ENCODE measurements around the gene SOX30. TPM values are rescaled to one million over a fixed set of nuclear protein-coding genes. Genes with fewer than 3 reads are reported as not detected.
"Not testable (repeated sequence)": the region's sequence is repeated elsewhere in the genome, so short reads cannot be mapped to it uniquely, and the experiment has no call there.

SOX30 gene
- total RNA-seq, 1 donor, result 0.09 TPM

GRCh38 chr5:157682257-157682656, 30.0 kb upstream of the SOX30 start:
- no peak for DNase-seq (ENCODE audit: low read depth)
- no peak overlapping the region for H3K4me3 ChIP-seq (ENCODE audit: low read depth, low read length)
- TF ChIP-seq, protein P1, sequence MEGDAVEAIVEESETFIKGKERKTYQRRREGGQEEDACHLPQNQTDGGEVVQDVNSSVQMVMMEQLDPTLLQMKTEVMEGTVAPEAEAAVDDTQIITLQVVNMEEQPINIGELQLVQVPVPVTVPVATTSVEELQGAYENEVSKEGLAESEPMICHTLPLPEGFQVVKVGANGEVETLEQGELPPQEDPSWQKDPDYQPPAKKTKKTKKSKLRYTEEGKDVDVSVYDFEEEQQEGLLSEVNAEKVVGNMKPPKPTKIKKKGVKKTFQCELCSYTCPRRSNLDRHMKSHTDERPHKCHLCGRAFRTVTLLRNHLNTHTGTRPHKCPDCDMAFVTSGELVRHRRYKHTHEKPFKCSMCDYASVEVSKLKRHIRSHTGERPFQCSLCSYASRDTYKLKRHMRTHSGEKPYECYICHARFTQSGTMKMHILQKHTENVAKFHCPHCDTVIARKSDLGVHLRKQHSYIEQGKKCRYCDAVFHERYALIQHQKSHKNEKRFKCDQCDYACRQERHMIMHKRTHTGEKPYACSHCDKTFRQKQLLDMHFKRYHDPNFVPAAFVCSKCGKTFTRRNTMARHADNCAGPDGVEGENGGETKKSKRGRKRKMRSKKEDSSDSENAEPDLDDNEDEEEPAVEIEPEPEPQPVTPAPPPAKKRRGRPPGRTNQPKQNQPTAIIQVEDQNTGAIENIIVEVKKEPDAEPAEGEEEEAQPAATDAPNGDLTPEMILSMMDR (IDR thresholded peaks at IDR 0.05; ENCODE audit: insufficient read depth, low read length), result no peak

- no peak for DNase-seq (ENCODE audit: low read depth)
- TF ChIP-seq, protein P1 (IDR thresholded peaks at IDR 0.05; ENCODE audit: insufficient read depth, low read length), result no peak
- H3K4me3 ChIP-seq (ENCODE audit: low read depth, low read length), result no peak overlapping the region
Measured at GRCh38 chr5:157681048-157681447, 28.8 kb upstream of the SOX30 start.

GRCh38 chr5:157680239-157680638, 28.0 kb upstream of the SOX30 start:
- DNase-seq (ENCODE audit: low read depth), result no peak
- TF ChIP-seq, protein P1 (IDR thresholded peaks at IDR 0.05; ENCODE audit: insufficient read depth, low read length), result no peak
- H3K4me3 ChIP-seq (ENCODE audit: low read depth, low read length), result no peak overlapping the region

- TF ChIP-seq, protein P1 (IDR thresholded peaks at IDR 0.05; ENCODE audit: insufficient read depth, low read length), result no peak
- DNase-seq (ENCODE audit: low read depth), result no peak
- H3K4me3 ChIP-seq (ENCODE audit: low read depth, low read length), result no peak overlapping the region
Measured at GRCh38 chr5:157679801-157680200, 27.6 kb upstream of the SOX30 start.

DNA sequence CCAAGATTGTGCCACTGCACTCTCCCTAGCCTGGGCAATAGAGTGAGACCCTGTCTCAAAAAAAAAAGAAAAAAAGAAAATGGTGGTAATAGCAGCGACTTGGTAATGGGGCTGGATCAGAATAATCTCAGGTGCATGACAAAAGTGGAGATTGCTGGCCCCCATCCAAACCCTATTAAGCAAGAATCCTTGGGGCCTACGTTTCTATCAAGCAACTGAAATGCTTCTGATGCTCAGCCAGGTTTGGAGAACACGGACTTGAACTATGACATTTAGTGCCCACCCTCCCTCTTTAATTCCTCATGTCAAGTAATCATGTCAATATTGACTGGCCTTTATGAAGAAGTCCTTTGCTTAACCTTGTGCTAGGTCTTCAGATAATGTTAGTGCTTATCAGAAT, 25.7 kb upstream of the SOX30 start:
- TF ChIP-seq, protein P1 (IDR thresholded peaks at IDR 0.05; ENCODE audit: insufficient read depth, low read length), result no peak
- DNase-seq (ENCODE audit: low read depth), result no peak
- H3K4me3 ChIP-seq (ENCODE audit: low read depth, low read length), result no peak overlapping the region

- not testable (repeated sequence) for H3K4me3 ChIP-seq (ENCODE audit: low read depth, low read length)
Measured at GRCh38 chr5:157674351-157674750, 22.1 kb upstream of the SOX30 start.

GRCh38 chr5:157672976-157673375, 20.7 kb upstream of the SOX30 start:
- no peak for DNase-seq (ENCODE audit: low read depth)
- TF ChIP-seq, protein P1 (IDR thresholded peaks at IDR 0.05; ENCODE audit: insufficient read depth, low read length), result no peak
- no peak overlapping the region for H3K4me3 ChIP-seq (ENCODE audit: low read depth, low read length)

More at GRCh38 chr5:157674351-157674750, 22.1 kb upstream of the SOX30 start:
- DNase-seq (ENCODE audit: low read depth), result not testable (repeated sequence)

Data from fibroblast of the aortic adventitia (primary cell).